ENCODE data around the gene PSME1.

DNA sequence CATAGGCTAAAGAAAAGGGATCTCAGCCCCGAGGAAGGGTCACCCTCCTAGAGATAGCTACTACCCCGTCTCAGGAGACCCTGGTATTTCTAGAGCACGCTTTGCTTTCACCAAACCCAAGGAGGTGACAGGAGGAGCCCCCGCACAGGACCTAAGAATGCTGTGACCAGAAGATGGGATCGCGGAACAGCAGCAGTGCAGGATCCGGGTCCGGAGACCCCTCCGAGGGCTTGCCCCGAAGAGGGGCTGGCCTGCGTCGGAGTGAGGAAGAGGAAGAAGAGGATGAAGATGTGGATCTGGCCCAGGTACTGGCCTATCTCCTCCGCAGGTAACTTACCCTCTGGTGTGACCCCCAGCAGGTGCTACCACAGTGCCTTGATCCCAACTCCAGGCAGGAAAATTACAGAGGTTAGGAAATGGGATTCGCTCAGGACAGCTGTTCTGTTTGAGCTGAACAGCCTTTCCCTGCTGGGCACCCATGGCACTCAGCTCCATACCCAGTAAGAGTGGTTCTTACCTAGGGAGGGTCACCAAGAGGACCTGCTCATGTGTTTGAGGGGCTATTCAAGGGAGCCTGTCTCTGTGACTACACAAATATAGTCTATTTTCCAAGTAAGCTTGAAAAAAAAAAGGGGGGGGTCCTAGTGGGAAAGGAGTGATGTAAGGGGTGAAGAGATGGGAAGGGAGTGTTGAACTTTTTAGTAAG lies 20.4 kb upstream of the PSME1 start:
- TF ChIP-seq CTCF (IDR thresholded peaks at IDR 0.05) (no peak), POLR2A (IDR thresholded peaks at IDR 0.05) (no peak)
